Fibroblast of pulmonary artery (primary cell): ENCODE results near the gene TRAM2.

Source experiments
- DNase-seq: peaks from one replicate; pipeline ENCODE4 v3.0.0-alpha.2; 2010; ENCODE audit warnings: low read depth
- H3K4me3 ChIP-seq: replicated peaks from 2 replicates; pipeline ENCODE4 v1.5.1; 2011; ENCODE audit warnings: low read depth, mild to moderate bottlenecking, control low read depth, low read length, moderate library complexity
- CTCF ChIP-seq: IDR thresholded peaks from 2 replicates; pipeline ENCODE4 v1.5.1; 2011; ENCODE audit warnings: mild to moderate bottlenecking, control low read depth, low read length, inconsistent platforms; ENCODE audit errors: missing control alignments

TRAM2 gene

GRCh38 chr6:52526634-52527033 lies 50.2 kb downstream of the TRAM2 start:
- H3K4me3 ChIP-seq: no peak overlapping the region
- DNase-seq: no peak
- TF ChIP-seq CTCF: no peak

- no peak for DNase-seq
- no peak for TF ChIP-seq CTCF
- no peak overlapping the region for H3K4me3 ChIP-seq
Measured at GRCh38 chr6:52524918-52525317, 51.9 kb downstream of the TRAM2 start.

GRCh38 chr6:52523378-52524142 lies 53.3 kb downstream of the TRAM2 start:
- no peak for DNase-seq
- no peak overlapping the region for H3K4me3 ChIP-seq
- no peak for TF ChIP-seq CTCF

GRCh38 chr6:52522655-52523054 lies 54.2 kb downstream of the TRAM2 start:
- H3K4me3 ChIP-seq: no peak overlapping the region
- peak; percentile 58 for DNase-seq
- TF ChIP-seq CTCF: no peak

GRCh38 chr6:52522151-52522626 lies 54.7 kb downstream of the TRAM2 start:
- no peak overlapping the region for H3K4me3 ChIP-seq
- TF ChIP-seq CTCF: peak; percentile 12
- peak; percentile 81 for DNase-seq

GRCh38 chr6:52519618-52520017 lies 57.2 kb downstream of the TRAM2 start:
- no peak for DNase-seq
- no peak overlapping the region for H3K4me3 ChIP-seq
- TF ChIP-seq CTCF: no peak
